Brain microvascular endothelial cell (primary cell): ENCODE data around the gene JMJD1C.
"Not testable (repeated sequence)": the region's sequence is repeated elsewhere in the genome, so short reads cannot be mapped to it uniquely, and the experiment has no call there.

Experiments used
- DNase-seq: peaks from one replicate; pipeline ENCODE4 v3.0.0-alpha.2; 2020
- H3K27ac ChIP-seq: fragments of 250-450 bp; sonication (Bioruptor Pico); 2 replicates; pipeline ENCODE4 v1.5.1; 2020; ENCODE audit warnings: mild to moderate bottlenecking, moderate library complexity
- H3K27me3 ChIP-seq: fragments of 250-450 bp; sonication (Bioruptor Pico); replicated peaks from 2 replicates; pipeline ENCODE4 v1.5.1; 2020; ENCODE audit warnings: mild to moderate bottlenecking
- H3K36me3 ChIP-seq: fragments of 250-450 bp; sonication (Bioruptor Pico); replicated peaks from 2 replicates; pipeline ENCODE4 v1.5.1; 2020; ENCODE audit warnings: mild to moderate bottlenecking
- H3K4me3 ChIP-seq: 2 replicates; pipeline ENCODE4 v1.5.1; 2011; ENCODE audit warnings: low read depth, mild to moderate bottlenecking, control low read depth, low read length, moderate library complexity
- in situ Hi-C: cut with HindIII; loops from 2 replicates; pipeline ENCODE4 v1.10.0; 2017; ENCODE audit warnings: low sequenced_read_pairs, low pct_ligation_motif_present
- TF ChIP-seq, protein P1 (sequence below): IDR thresholded peaks from 2 replicates; pipeline ENCODE4 v1.5.1; 2011; ENCODE audit warnings: low read depth, mild to moderate bottlenecking, moderate library complexity, low read length, control low read depth, inconsistent platforms; ENCODE audit errors: missing control alignments

Gene JMJD1C

DNA sequence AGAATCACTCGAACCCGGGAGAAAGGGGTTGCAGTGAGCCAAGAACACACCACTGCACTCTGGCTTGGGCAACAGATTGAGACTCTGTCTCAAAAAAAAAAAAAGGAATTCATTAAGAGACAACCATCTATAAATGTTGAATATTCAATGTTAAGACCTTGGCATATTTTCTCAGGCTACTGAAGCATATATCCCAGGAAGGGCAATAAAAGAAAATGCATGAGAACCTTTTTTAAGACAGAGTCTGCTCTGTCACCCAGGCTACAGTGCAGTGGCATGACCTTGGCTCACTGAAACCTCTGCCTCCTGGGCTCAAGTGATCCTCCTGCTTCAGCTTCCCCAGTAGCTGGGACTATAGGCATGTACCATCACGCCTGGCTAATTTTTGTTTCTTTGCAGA is 165.0 kb downstream of the JMJD1C start:
- Histone ChIP-seq H3K36me3 (no peaks in the 10 kb centered on the region), H3K27ac (no peak overlapping the region), H3K27me3 (no peaks in the 10 kb centered on the region), H3K4me3 (no peak overlapping the region)
- in situ Hi-C loops = no loop called here
- no peak for DNase-seq
- TF ChIP-seq, protein P1, sequence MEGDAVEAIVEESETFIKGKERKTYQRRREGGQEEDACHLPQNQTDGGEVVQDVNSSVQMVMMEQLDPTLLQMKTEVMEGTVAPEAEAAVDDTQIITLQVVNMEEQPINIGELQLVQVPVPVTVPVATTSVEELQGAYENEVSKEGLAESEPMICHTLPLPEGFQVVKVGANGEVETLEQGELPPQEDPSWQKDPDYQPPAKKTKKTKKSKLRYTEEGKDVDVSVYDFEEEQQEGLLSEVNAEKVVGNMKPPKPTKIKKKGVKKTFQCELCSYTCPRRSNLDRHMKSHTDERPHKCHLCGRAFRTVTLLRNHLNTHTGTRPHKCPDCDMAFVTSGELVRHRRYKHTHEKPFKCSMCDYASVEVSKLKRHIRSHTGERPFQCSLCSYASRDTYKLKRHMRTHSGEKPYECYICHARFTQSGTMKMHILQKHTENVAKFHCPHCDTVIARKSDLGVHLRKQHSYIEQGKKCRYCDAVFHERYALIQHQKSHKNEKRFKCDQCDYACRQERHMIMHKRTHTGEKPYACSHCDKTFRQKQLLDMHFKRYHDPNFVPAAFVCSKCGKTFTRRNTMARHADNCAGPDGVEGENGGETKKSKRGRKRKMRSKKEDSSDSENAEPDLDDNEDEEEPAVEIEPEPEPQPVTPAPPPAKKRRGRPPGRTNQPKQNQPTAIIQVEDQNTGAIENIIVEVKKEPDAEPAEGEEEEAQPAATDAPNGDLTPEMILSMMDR = no peak

DNA sequence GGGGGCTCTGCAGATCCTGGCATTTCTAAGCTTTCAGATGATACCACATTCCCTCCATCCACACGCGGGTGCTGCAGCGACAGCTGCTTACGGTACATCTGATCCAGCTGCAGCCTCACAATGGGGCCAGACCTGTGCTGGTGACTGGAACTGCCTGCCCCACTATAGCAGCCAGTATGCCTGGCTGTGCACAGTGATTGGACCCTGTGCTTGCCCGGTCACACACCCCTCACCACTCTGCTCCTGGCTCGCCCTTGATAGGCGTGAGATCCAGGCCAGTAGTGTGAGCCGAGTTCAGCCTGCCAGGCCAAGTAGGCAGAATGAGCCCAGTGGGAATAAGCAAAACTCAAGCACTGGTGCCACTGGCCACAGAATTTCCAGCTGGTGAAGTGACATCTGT is 167.8 kb downstream of the JMJD1C start:
- TF ChIP-seq, protein P1 = no peak
- Histone ChIP-seq H3K27ac (no peak overlapping the region), H3K27me3 (no peaks in the 10 kb centered on the region), H3K4me3 (no peak overlapping the region), H3K36me3 (no peaks in the 10 kb centered on the region)
- in situ Hi-C loops = no loop called here
- DNase-seq = no peak

DNA sequence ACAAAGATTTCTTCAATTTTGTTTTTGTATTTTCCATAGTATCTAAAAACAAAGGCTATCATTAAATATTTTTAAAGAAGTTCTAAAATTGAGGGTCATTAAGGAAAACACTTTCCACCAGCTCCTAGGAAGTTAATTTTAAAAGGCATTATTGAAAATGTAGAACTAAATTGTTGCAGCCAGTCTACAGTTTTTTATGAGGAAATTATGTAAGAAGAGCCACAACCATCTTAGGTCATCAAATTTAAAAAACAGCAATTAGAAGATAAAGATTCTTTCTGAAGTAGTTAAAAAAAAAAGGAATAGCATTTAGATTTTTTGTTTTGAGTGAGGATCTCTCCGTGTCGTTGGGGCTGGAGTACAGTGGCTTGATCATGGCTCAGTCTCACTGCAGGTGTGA is 171.0 kb downstream of the JMJD1C start:
- no peaks in the 10 kb centered on the region for H3K27me3 ChIP-seq
- DNase-seq = no peak
- no peak overlapping the region for H3K27ac ChIP-seq
- TF ChIP-seq, protein P1 = no peak
- H3K4me3 ChIP-seq = no peak overlapping the region
- in situ Hi-C loops = no loop called here
- no peaks in the 10 kb centered on the region for H3K36me3 ChIP-seq

DNA sequence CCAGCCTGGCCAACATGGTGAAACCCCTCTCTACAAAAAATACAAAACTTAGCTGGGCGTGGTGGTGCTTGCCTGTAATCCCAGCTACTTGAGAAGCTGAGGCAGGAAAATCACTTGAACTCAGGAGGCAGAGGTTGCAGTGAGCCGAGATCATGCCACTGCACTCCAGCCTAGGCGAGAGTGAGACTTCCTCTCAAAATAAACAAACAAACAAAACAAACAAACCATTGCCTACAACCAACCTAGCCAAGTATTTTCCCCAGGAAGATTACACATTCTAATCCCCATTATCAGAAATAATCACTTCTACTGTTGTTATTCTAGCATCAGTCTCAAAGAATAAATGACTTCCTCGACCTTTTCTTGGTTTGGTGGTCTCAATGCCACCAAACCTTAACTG is 172.9 kb downstream of the JMJD1C start:
- H3K27ac ChIP-seq, H3K27me3 ChIP-seq, H3K4me3 ChIP-seq, in situ Hi-C loops, DNase-seq, H3K36me3 ChIP-seq: not testable (repeated sequence)

DNA sequence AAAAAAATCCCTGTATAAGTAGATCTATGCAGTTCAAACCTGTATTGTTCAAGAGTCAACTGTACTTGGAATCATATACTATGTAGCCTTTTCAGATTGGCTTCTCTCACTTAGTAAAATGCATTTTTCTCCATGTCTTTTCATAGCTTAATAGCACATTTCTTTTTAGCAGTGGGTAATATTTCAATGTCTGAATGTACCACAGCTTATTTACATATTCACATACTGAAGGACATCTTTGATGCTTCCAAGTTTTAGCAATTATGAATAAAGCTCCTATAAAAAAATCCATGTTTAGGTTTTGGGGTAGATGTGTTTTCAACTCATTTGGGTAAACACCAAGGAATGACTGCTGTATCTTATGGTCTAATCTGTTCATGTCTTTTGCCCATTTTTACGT is 177.6 kb downstream of the JMJD1C start:
- no peak for DNase-seq
- in situ Hi-C loops = no loop called here

DNA sequence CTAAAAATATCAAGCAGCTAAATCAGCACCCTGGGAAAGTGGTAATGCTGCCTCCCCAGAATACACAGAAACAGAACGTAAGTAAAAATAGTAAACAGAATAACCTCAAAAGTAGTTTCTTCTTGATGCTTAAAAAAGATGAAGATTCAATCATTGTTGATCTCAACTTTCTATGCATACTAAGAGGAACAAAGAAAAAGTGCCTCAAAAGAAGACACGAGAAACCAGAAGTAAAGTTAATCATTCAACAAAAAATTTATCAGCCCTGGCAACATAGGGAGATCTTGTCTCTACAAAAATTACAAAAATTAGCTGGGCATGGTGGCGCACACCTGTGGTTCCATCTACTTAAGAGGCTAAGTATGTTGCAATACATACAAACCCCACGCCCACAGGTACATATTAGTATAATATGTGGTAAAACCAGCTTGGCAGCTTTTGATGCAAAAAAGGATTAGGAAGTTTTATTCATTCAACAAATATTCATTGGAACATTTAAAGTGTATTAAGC is 179.0 kb downstream of the JMJD1C start:
- H3K36me3 ChIP-seq = no peaks in the 10 kb centered on the region
- DNase-seq = no peak
- no peak overlapping the region for H3K4me3 ChIP-seq
- TF ChIP-seq, protein P1 = no peak
- no peaks in the 10 kb centered on the region for H3K27me3 ChIP-seq
- in situ Hi-C loops = no loop called here
- H3K27ac ChIP-seq = no peak overlapping the region

More for the DNA sequence above, 177.6 kb downstream of the JMJD1C start:
- H3K27ac ChIP-seq = no peak overlapping the region
- no peaks in the 10 kb centered on the region for H3K36me3 ChIP-seq
- no peak overlapping the region for H3K4me3 ChIP-seq
- TF ChIP-seq, protein P1 = no peak
- H3K27me3 ChIP-seq = no peaks in the 10 kb centered on the region
